AG10803 (cell line): ENCODE results near the gene HRK.

Source experiments
- DNase-seq: peaks from one replicate; pipeline ENCODE4 v3.0.0; 2010; ENCODE audit warnings: low read depth
- H3K4me3 ChIP-seq: 2 replicates; pipeline ENCODE4 v1.5.1; 2011; ENCODE audit warnings: mild to moderate bottlenecking, low read length, control low read depth
- CTCF ChIP-seq: conservative IDR thresholded peaks from 2 replicates; pipeline ENCODE4 v1.5.1; 2011; ENCODE audit warnings: mild to moderate bottlenecking, low read length, control low read depth, inconsistent platforms

The HRK gene

GRCh38 chr12:116837097-116837496 is 44.1 kb downstream of the HRK start:
- no peak for TF ChIP-seq CTCF
- no peak for DNase-seq
- H3K4me3 ChIP-seq: no peak overlapping the region

GRCh38 chr12:116835484-116835883 is 45.8 kb downstream of the HRK start:
- no peak for DNase-seq
- no peak for TF ChIP-seq CTCF
- no peak overlapping the region for H3K4me3 ChIP-seq

- no peak for DNase-seq
- TF ChIP-seq CTCF: no peak
- no peak overlapping the region for H3K4me3 ChIP-seq
These were observed 47.8 kb downstream of the HRK start for GRCh38 chr12:116833474-116833873.

GRCh38 chr12:116832353-116832752 is 48.9 kb downstream of the HRK start:
- H3K4me3 ChIP-seq: no peak overlapping the region
- DNase-seq: peak; percentile 31
- no peak for TF ChIP-seq CTCF

- no peak overlapping the region for H3K4me3 ChIP-seq
- no peak for DNase-seq
- no peak for TF ChIP-seq CTCF
These were observed 53.8 kb downstream of the HRK start for GRCh38 chr12:116827432-116827831.

GRCh38 chr12:116821291-116821690 is 60.0 kb downstream of the HRK start:
- no peak for TF ChIP-seq CTCF
- no peak overlapping the region for H3K4me3 ChIP-seq

GRCh38 chr12:116820064-116820656 is 61.1 kb downstream of the HRK start:
- no peak for DNase-seq
- H3K4me3 ChIP-seq: no peak overlapping the region
- TF ChIP-seq CTCF: no peak

More at GRCh38 chr12:116821291-116821690, 60.0 kb downstream of the HRK start:
- DNase-seq: no peak
